Nephron progenitor cell (in vitro differentiated cells): Measurements from ENCODE around the gene SGCA.

ENCODE experiments used
- DNase-seq: peaks from one replicate; pipeline ENCODE4 v3.0.0; 2021
- H3K27ac Mint-ChIP-seq: 2 replicates; pipeline ENCODE4 v1.8.0; 2021; ENCODE audit warnings: mild to moderate bottlenecking, moderate library complexity, mixed read lengths
- H3K27me3 Mint-ChIP-seq: 2 replicates; pipeline ENCODE4 v1.8.0; 2021; ENCODE audit warnings: mild to moderate bottlenecking, low read depth, mixed read lengths; ENCODE audit not compliant: poor library complexity
- H3K36me3 Mint-ChIP-seq: 2 replicates; pipeline ENCODE4 v1.8.0; 2021; ENCODE audit warnings: low read depth, mixed read lengths
- H3K4me1 Mint-ChIP-seq: 2 replicates; pipeline ENCODE4 v1.8.0; 2021; ENCODE audit warnings: mixed read lengths
- H3K4me3 Mint-ChIP-seq: 2 replicates; pipeline ENCODE4 v1.8.0; 2021; ENCODE audit warnings: mild to moderate bottlenecking, moderate library complexity, mixed read lengths
- H3K9me3 Mint-ChIP-seq: 2 replicates; pipeline ENCODE4 v1.8.0; 2021; ENCODE audit warnings: mild to moderate bottlenecking, moderate library complexity, mixed read lengths
- TF ChIP-seq, protein P1 (sequence below): fragments of 200-600 bp; sonication (generic); IDR thresholded peaks from 2 replicates; pipeline ENCODE4 v1.5.0; 2021; ENCODE audit warnings: antibody characterized with exemption

SGCA gene

DNA sequence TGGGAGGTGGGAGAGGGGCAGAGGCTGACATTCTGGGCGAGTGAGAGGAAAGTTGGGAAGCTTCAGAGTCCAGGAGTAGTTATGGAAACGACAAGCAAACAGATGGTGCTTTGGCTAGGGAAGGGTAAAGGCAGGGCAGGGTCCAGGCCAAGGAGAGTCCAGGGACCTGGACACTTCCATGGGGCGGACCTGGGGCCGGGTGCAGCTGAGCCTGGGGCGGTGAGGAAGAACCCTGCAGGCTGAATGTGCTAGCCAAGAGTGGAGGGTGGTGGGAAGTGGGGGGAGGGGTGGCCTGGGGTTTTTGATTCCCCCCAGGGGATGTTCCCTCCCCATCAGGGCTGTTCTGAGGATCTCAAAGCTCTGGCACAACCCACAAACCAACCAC lies 18.0 kb upstream of the SGCA start:
- peak overlapping the region; percentile 82 for H3K4me3 Mint-ChIP-seq
- peaks cover 9% of the 10 kb centered on the region for H3K27me3 Mint-ChIP-seq
- DNase-seq, result no peak
- TF ChIP-seq, protein P1, sequence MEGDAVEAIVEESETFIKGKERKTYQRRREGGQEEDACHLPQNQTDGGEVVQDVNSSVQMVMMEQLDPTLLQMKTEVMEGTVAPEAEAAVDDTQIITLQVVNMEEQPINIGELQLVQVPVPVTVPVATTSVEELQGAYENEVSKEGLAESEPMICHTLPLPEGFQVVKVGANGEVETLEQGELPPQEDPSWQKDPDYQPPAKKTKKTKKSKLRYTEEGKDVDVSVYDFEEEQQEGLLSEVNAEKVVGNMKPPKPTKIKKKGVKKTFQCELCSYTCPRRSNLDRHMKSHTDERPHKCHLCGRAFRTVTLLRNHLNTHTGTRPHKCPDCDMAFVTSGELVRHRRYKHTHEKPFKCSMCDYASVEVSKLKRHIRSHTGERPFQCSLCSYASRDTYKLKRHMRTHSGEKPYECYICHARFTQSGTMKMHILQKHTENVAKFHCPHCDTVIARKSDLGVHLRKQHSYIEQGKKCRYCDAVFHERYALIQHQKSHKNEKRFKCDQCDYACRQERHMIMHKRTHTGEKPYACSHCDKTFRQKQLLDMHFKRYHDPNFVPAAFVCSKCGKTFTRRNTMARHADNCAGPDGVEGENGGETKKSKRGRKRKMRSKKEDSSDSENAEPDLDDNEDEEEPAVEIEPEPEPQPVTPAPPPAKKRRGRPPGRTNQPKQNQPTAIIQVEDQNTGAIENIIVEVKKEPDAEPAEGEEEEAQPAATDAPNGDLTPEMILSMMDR, result no peak
- peaks cover 44% of the 10 kb centered on the region for H3K4me1 Mint-ChIP-seq
- peak overlapping the region; percentile 94 for H3K27ac Mint-ChIP-seq
- H3K9me3 Mint-ChIP-seq, result no peaks in the 10 kb centered on the region
- peaks cover 14% of the 10 kb centered on the region for H3K36me3 Mint-ChIP-seq

GRCh38 chr17:50148226-50149090 lies 17.3 kb upstream of the SGCA start:
- TF ChIP-seq, protein P1, result no peak
- H3K27me3 Mint-ChIP-seq, result peaks cover 9% of the 10 kb centered on the region

DNA sequence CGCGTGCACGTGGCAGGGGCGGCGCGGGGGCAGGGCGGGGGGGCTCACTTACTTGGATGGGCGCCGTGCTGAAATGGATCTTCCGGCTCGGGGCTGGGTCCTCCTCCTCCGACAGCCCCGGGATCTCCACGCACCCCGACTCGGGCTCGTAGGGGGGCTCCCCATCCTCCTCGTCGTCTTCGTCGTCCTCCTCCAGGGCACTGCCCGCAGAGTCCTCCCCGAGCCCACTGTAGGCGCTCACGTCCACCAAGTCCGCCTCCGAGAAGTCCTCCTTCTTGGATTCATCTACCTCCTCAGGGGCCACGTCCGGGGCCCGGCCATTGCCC lies 16.8 kb upstream of the SGCA start:
- TF ChIP-seq, protein P1, result no peak
- no peaks in the 10 kb centered on the region for H3K9me3 Mint-ChIP-seq
- no peak overlapping the region for H3K27ac Mint-ChIP-seq
- H3K27me3 Mint-ChIP-seq, result peaks cover 9% of the 10 kb centered on the region
- peak overlapping the region; percentile 85 for H3K4me3 Mint-ChIP-seq
- no peak for DNase-seq
- H3K4me1 Mint-ChIP-seq, result peaks cover 53% of the 10 kb centered on the region
- peaks cover 7% of the 10 kb centered on the region for H3K36me3 Mint-ChIP-seq

More at GRCh38 chr17:50148226-50149090, 17.3 kb upstream of the SGCA start:
- Mint-ChIP-seq H3K4me1 (peaks cover 47% of the 10 kb centered on the region), H3K36me3 (peaks cover 9% of the 10 kb centered on the region), H3K9me3 (no peaks in the 10 kb centered on the region), H3K4me3 (peak overlapping the region; percentile 82), H3K27ac (peak overlapping the region; percentile 90)
- DNase-seq, result peak; percentile 36

DNA sequence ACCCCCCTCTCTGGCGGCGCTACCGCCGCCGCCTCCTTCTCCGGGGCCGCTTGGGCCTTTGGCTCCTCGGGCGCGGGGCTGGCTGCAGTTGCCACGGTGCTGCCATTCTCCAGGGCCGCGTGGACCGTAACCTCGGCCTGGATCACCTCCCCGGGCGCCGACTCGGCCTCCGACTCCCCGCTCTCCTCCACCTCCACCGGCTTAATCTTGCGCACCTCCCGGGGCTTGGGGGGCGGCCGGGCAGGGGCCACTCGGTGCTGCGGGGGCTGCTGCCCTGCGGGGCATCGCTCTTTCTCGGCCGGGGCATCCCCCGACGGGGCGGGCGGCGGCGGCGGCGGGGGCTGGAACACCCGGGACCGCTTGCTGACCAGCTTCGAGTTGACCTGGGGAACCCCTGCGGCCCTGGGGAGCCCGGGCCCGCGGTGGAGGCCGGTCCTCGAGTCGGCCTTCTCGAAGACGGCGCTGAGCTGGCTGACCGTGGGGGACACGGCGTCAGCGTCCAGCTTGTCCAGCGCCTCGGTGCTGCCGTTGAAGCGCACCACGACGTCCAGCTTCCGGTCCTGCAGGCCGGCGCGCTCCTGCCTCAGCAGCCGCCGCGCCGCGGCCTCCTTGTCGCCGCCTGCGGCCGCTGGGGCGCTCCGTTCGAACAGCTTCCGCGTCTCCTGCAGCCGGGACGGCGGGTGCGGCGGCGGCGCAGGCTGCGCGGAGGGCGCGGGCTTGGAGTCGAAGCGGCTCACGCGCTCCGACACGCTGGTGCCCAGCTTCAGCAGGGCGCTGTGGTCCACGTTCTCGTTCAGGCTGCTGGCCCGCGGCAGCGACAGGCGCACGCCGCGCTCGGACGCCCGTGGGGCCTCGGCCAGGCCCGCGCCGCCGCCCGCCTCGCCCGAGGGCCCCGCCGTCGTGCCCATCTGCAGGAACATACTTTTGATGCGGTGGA lies 16.1 kb upstream of the SGCA start:
- peaks cover 60% of the 10 kb centered on the region for H3K4me1 Mint-ChIP-seq
- peaks cover under 1% of the 10 kb centered on the region for H3K36me3 Mint-ChIP-seq
- TF ChIP-seq, protein P1, result no peak
- peak overlapping the region; percentile 85 for H3K4me3 Mint-ChIP-seq
- peak; percentile 72 for DNase-seq
- no peaks in the 10 kb centered on the region for H3K9me3 Mint-ChIP-seq
- H3K27ac Mint-ChIP-seq, result no peak overlapping the region
- H3K27me3 Mint-ChIP-seq, result peaks cover 4% of the 10 kb centered on the region

DNA sequence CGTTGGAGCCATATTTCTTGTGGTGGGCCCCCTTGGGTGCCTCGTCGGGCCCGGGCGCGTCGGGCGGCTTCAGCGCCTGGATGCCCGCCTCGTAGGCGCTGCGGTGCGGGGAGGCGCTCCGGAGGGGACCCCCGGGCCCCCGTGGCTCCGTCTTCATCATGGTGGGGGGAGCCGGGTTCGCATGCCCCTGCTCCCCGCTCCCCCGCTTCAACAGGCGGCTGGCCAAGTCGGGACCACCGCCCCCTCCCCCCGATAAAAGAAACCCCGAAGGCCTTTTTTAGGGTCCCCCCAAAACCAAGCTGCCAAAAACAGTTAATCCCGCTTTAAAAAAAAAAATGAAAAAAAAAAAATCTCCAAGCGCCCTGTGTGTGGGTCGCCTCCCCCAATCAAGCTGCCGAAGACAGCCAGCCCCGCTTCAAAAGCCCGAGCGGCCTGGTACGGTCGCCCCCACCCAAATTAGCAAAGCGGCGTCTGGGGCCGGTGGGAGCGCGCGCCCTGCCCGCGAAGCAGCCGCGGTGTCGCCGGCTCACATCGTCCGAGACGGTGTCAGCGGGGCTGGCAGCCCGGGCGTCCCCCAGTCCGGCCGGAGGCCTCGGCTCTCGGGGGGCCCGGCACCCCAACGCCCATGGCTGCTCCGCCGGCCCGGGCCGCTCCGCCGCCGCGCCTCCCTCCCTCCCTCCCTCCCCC lies 15.3 kb upstream of the SGCA start, which contains the start of gene PPP1R9B:
TSS of gene PPP1R9B (minus strand) at position 324 of the 687 bp plus-strand sequence. CDS start at position 160, 164 bp downstream.
- H3K4me1 Mint-ChIP-seq, result peaks cover 64% of the 10 kb centered on the region

More for the DNA sequence above, 15.3 kb upstream of the SGCA start, which contains the start of gene PPP1R9B:
- Mint-ChIP-seq H3K27me3 (peaks cover 3% of the 10 kb centered on the region), H3K9me3 (no peaks in the 10 kb centered on the region), H3K36me3 (no peaks in the 10 kb centered on the region), H3K27ac (peak within 1 kb of the TSS; percentile 82), H3K4me3 (peak within 1 kb of the TSS; percentile 84)
- TF ChIP-seq, protein P1, result no peak
- DNase-seq, result no peak
